Neural progenitor cell (in vitro differentiated cells): ENCODE measurements around the gene UBLCP1.
"Not testable (repeated sequence)": the region's sequence is repeated elsewhere in the genome, so short reads cannot be mapped to it uniquely, and the experiment has no call there.

Experiments used
- CTCF ChIP-seq: fragments of 200-600 bp; sonication (generic); IDR thresholded peaks from 2 replicates; pipeline ENCODE4 v1.5.1; 2017; ENCODE audit warnings: antibody characterized with exemption, mild to moderate bottlenecking
- EZH2 ChIP-seq: fragments of 200-600 bp; sonication (generic); IDR thresholded peaks from 2 replicates; pipeline ENCODE4 v1.6.1; 2017; ENCODE audit warnings: antibody characterized with exemption, mild to moderate bottlenecking, moderate library complexity
- EZH2phosphoT487 ChIP-seq: fragments of 200-600 bp; sonication (generic); IDR thresholded peaks from 2 replicates; pipeline ENCODE4 v1.6.1; 2017; ENCODE audit warnings: antibody characterized with exemption

- not testable (repeated sequence) for TF ChIP-seq CTCF, EZH2phosphoT487, EZH2
Observed at GRCh38 chr5:159301929-159302860, 39.1 kb downstream of the UBLCP1 start.
